ENCODE measurements around the gene IGF2BP2.

DNA sequence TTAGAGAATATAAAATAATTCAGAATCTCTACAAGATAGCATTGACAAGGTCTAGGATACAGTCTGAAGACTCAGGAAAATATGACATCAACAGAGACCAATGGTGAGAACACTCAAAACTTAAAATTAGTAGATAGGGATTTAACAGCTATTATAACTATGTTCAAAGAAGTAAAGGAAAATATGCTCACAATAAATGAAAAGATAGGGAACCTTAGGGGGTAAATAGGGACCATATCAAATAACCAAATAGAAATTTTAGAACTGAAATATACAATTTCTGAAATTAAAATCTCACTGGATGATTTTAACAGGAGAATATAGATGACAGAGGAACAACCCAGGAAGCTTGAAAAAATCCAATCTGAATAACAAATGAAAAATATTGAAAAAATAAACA is 31.8 kb upstream of the IGF2BP2 start:
- TF ChIP-seq, protein P1, sequence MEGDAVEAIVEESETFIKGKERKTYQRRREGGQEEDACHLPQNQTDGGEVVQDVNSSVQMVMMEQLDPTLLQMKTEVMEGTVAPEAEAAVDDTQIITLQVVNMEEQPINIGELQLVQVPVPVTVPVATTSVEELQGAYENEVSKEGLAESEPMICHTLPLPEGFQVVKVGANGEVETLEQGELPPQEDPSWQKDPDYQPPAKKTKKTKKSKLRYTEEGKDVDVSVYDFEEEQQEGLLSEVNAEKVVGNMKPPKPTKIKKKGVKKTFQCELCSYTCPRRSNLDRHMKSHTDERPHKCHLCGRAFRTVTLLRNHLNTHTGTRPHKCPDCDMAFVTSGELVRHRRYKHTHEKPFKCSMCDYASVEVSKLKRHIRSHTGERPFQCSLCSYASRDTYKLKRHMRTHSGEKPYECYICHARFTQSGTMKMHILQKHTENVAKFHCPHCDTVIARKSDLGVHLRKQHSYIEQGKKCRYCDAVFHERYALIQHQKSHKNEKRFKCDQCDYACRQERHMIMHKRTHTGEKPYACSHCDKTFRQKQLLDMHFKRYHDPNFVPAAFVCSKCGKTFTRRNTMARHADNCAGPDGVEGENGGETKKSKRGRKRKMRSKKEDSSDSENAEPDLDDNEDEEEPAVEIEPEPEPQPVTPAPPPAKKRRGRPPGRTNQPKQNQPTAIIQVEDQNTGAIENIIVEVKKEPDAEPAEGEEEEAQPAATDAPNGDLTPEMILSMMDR (IDR thresholded peaks at IDR 0.05) = no peak
- TF ChIP-seq POLR2A (IDR thresholded peaks at IDR 0.05) = no peak
